Tibial nerve (tissue), 4 donors: ENCODE measurements around the gene PIPOX.

Experiments used
- EP300 ChIP-seq, 2 donors: sonication (generic); formaldehyde crosslinking; IDR thresholded peaks; one replicate each; pipeline ENCODE4 v1.6.1; 2017; ENCODE audit warnings: antibody characterized with exemption in 2 of 2, mild to moderate bottlenecking in 1 of 2
- POLR2A ChIP-seq, 2 donors: fragments of 450-650 bp; IDR thresholded peaks; one replicate each; pipeline ENCODE4 v1.6.1; 2017; ENCODE audit warnings: antibody characterized with exemption in 2 of 2, mild to moderate bottlenecking in 2 of 2, moderate library complexity in 2 of 2
- TF ChIP-seq, protein P1 (sequence below), 5 experiments: fragments of 200-600 bp in 3 of 5; fragments of 450-650 bp in 2 of 5; sonication (generic) in 3 of 5; IDR thresholded peaks; one replicate each; pipeline ENCODE4 v1.5.1; 2016 to 2019; ENCODE audit warnings: antibody characterized with exemption in 5 of 5, mild to moderate bottlenecking in 3 of 5, moderate library complexity in 2 of 5

DNA sequence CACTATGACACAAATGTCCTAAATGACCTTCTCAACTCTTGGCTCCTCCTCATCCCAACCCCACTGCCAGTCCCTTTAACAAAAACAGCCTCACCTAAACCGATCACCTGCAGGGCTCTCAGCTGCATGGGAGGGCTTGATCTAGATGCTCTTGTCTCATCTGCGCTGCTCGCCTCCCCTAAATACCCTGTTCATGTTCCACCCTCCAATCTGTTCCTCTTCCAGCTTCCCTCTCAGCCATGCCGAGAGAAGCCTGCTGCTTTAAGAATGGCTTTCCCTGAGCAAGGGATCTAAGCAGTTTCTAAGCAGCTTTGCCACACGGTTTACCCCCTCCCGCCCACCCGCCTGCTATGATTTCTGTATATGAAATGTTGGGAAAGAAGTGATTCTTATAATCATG, 23.7 kb downstream of the PIPOX start:
- TF ChIP-seq POLR2A (IDR thresholded peaks at IDR 0.05) (no peak), EP300 (IDR thresholded peaks at IDR 0.05) (no peak)
- TF ChIP-seq, protein P1, sequence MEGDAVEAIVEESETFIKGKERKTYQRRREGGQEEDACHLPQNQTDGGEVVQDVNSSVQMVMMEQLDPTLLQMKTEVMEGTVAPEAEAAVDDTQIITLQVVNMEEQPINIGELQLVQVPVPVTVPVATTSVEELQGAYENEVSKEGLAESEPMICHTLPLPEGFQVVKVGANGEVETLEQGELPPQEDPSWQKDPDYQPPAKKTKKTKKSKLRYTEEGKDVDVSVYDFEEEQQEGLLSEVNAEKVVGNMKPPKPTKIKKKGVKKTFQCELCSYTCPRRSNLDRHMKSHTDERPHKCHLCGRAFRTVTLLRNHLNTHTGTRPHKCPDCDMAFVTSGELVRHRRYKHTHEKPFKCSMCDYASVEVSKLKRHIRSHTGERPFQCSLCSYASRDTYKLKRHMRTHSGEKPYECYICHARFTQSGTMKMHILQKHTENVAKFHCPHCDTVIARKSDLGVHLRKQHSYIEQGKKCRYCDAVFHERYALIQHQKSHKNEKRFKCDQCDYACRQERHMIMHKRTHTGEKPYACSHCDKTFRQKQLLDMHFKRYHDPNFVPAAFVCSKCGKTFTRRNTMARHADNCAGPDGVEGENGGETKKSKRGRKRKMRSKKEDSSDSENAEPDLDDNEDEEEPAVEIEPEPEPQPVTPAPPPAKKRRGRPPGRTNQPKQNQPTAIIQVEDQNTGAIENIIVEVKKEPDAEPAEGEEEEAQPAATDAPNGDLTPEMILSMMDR (IDR thresholded peaks at IDR 0.05), result no peak
